GM18526 (cell line): ENCODE results near the gene PLPPR3.

Source experiments
- POLR2A ChIP-seq: IDR thresholded peaks from 3 replicates; pipeline ENCODE4 v1.6.1; 2011; ENCODE audit not compliant: insufficient read length; ENCODE audit errors: extremely low read depth

Gene PLPPR3

GRCh38 chr19:806815-807421, 14.8 kb downstream of the PLPPR3 start:
- no peak for TF ChIP-seq POLR2A

- no peak for TF ChIP-seq POLR2A
These were observed 15.9 kb downstream of the PLPPR3 start for GRCh38 chr19:805600-806550.

- TF ChIP-seq POLR2A, result no peak
These were observed 16.6 kb downstream of the PLPPR3 start for GRCh38 chr19:805166-805551.

GRCh38 chr19:804419-805165, 17.2 kb downstream of the PLPPR3 start:
- no peak for TF ChIP-seq POLR2A

- TF ChIP-seq POLR2A, result no peak
These were observed 17.9 kb downstream of the PLPPR3 start for GRCh38 chr19:803686-804418.

GRCh38 chr19:803099-803561, 18.6 kb downstream of the PLPPR3 start:
- TF ChIP-seq POLR2A, result no peak

- TF ChIP-seq POLR2A, result no peak
These were observed 19.2 kb downstream of the PLPPR3 start for GRCh38 chr19:802498-803098.

GRCh38 chr19:801861-802497, 19.8 kb downstream of the PLPPR3 start:
- no peak for TF ChIP-seq POLR2A

- no peak for TF ChIP-seq POLR2A
These were observed 20.5 kb downstream of the PLPPR3 start for GRCh38 chr19:801030-801860.

- no peak for TF ChIP-seq POLR2A
These were observed 21.3 kb downstream of the PLPPR3 start for GRCh38 chr19:800360-801029.

- no peak for TF ChIP-seq POLR2A
These were observed 22.5 kb downstream of the PLPPR3 start for GRCh38 chr19:799076-799881.
